Progenitor cell of endocrine pancreas (in vitro differentiated cells): ENCODE results near the gene IL2RG. TPM values are rescaled to one million over a fixed set of nuclear protein-coding genes. Genes with fewer than 3 reads are reported as not detected.

Experiments used
- DNase-seq: peaks from one replicate; pipeline ENCODE4 v3.0.0; 2021; ENCODE audit warnings: low spot score; ENCODE audit not compliant: unreplicated experiment
- H3K27ac Mint-ChIP-seq: 2 replicates; pipeline ENCODE4 v1.8.0; 2021; ENCODE audit warnings: mild to moderate bottlenecking, moderate library complexity, mixed read lengths
- H3K27me3 Mint-ChIP-seq: 2 replicates; pipeline ENCODE4 v1.8.0; 2021; ENCODE audit warnings: mixed read lengths
- H3K36me3 Mint-ChIP-seq: 2 replicates; pipeline ENCODE4 v1.8.0; 2022; ENCODE audit warnings: mixed read lengths; ENCODE audit not compliant: insufficient read depth
- H3K4me1 Mint-ChIP-seq: 2 replicates; pipeline ENCODE4 v1.8.0; 2021; ENCODE audit warnings: low read depth, mixed read lengths
- H3K4me3 Mint-ChIP-seq: 2 replicates; pipeline ENCODE4 v1.8.0; 2021; ENCODE audit warnings: low read depth, mild to moderate bottlenecking, moderate library complexity, mixed read lengths
- H3K9me3 Mint-ChIP-seq: 2 replicates; pipeline ENCODE4 v1.8.0; 2021; ENCODE audit warnings: low read depth, mixed read lengths
- CTCF ChIP-seq: fragments of 200-600 bp; sonication (generic); IDR thresholded peaks from one replicate; pipeline ENCODE4 v1.5.0; 2021; ENCODE audit warnings: antibody characterized with exemption, mild to moderate bottlenecking; ENCODE audit not compliant: unreplicated experiment
- total RNA-seq: library from RNA; stranded (reverse); gene quantifications from 2 replicates; pipeline ENCODE4 v1.2.1, GENCODE V29; 2021

Gene IL2RG
- total RNA-seq, 1 donor from 2014 or later: 0.41 TPM

- H3K4me1 Mint-ChIP-seq: peaks cover 38% of the 10 kb centered on the region
- H3K27me3 Mint-ChIP-seq: no peaks in the 10 kb centered on the region
- TF ChIP-seq CTCF: no peak
- peak overlapping the region; percentile 42 for H3K27ac Mint-ChIP-seq
- H3K4me3 Mint-ChIP-seq: no peak overlapping the region
- peaks cover 7% of the 10 kb centered on the region for H3K9me3 Mint-ChIP-seq
- H3K36me3 Mint-ChIP-seq: peaks cover 4% of the 10 kb centered on the region
- DNase-seq: no peak
Observed at GRCh38 chrX:71102292-71102691, 9.1 kb downstream of the IL2RG start.

DNA sequence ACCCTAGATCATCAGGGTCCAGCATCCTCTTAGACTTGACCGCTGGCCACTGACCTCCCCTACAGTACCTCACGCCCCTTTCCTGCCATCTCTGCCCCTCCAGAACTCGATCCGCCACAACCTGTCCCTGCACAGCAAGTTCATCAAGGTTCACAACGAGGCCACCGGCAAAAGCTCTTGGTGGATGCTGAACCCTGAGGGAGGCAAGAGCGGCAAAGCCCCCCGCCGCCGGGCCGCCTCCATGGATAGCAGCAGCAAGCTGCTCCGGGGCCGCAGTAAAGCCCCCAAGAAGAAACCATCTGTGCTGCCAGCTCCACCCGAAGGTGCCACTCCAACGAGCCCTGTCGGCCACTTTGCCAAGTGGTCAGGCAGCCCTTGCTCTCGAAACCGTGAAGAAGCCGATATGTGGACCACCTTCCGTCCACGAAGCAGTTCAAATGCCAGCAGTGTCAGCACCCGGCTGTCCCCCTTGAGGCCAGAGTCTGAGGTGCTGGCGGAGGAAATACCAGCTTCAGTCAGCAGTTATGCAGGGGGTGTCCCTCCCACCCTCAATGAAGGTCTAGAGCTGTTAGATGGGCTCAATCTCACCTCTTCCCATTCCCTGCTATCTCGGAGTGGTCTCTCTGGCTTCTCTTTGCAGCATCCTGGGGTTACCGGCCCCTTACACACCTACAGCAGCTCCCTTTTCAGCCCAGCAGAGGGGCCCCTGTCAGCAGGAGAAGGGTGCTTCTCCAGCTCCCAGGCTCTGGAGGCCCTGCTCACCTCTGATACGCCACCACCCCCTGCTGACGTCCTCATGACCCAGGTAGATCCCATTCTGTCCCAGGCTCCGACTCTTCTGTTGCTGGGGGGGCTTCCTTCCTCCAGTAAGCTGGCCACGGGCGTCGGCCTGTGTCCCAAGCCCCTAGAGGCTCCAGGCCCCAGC, 10.5 kb downstream of the IL2RG start:
- TF ChIP-seq CTCF: no peak
- Mint-ChIP-seq H3K4me3 (no peak overlapping the region), H3K27me3 (no peaks in the 10 kb centered on the region), H3K9me3 (peaks cover 1% of the 10 kb centered on the region), H3K36me3 (peaks cover 4% of the 10 kb centered on the region), H3K4me1 (peaks cover 34% of the 10 kb centered on the region), H3K27ac (no peak overlapping the region)
- no peak for DNase-seq

DNA sequence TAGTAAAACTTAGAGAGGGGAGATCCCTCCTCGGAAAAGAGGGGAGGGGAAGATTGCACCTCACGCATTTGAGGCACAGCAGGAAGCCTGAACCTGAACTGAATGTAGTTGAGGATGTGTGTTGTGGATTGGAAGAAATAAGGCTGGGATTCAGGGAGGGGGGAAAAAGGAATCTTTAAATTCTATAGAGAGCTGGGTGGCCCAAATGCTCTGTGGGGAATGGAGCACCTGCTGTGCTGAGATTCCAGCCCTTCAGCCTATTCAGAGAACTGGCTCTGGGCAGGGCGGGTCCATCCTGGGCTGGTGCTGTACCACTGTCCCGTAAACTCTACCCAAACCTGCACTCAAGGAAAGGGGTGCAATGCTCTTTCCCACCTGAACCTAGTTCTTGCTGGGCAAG, 11.6 kb downstream of the IL2RG start:
- DNase-seq: no peak
- TF ChIP-seq CTCF: no peak
- H3K9me3 Mint-ChIP-seq: peaks cover 3% of the 10 kb centered on the region
- H3K27me3 Mint-ChIP-seq: no peaks in the 10 kb centered on the region
- H3K36me3 Mint-ChIP-seq: peaks cover 4% of the 10 kb centered on the region
- H3K27ac Mint-ChIP-seq: no peak overlapping the region
- peak overlapping the region; percentile 35 for H3K4me3 Mint-ChIP-seq
- peaks cover 36% of the 10 kb centered on the region for H3K4me1 Mint-ChIP-seq

DNA sequence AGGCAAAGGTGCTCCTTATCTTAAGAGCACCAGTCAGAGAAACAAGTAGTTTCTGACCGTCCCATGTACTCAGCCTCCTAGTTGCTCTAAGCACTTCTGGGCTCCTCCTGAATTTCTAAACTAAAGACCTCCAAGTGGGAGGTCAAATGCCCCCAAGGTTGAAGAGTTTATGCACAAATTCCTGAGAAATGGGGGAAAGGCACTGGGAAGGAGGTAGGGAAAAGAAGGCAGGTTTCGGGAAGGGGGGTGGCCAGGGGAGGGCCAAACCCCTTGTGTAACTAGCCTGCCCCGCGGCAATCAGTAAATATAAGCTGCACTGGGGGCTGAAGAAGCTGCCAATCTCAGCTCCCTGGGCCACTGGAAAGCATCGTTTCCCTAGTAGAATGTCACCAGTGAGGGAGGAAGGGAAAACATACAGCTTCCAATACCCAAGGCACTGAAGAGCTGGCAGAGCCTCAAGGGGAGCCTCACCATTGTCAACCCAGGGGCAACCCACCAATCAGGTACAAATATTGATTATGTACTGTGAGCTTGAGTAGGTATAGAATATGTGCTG, 12.3 kb downstream of the IL2RG start:
- H3K36me3 Mint-ChIP-seq: peaks cover 4% of the 10 kb centered on the region
- no peak overlapping the region for H3K4me3 Mint-ChIP-seq
- H3K9me3 Mint-ChIP-seq: peaks cover 3% of the 10 kb centered on the region
- TF ChIP-seq CTCF: no peak
- peaks cover 29% of the 10 kb centered on the region for H3K4me1 Mint-ChIP-seq
- no peak for DNase-seq
- H3K27me3 Mint-ChIP-seq: no peaks in the 10 kb centered on the region
- H3K27ac Mint-ChIP-seq: no peak overlapping the region

DNA sequence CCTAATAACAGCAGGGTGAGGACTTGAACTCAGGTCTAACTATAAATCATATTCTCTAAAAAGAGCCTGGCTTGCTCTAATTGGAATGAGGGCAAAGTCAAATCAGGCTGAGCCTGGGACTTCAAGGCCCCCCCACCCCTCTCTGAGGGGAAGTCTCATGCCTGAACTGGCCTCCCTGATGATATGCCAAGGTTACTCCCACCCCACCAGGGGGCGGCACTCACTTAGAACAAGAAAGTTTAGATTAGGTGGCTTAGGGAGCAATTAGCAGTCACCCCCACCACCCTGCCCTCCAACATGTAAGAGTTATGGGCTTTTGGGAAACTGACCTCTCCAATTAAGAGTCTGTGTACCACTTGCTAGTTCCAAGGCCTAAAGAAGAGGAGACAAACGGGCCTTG, 13.1 kb downstream of the IL2RG start:
- no peaks in the 10 kb centered on the region for H3K27me3 Mint-ChIP-seq
- H3K4me1 Mint-ChIP-seq: peaks cover 25% of the 10 kb centered on the region
- no peak for DNase-seq
- H3K36me3 Mint-ChIP-seq: peaks cover 4% of the 10 kb centered on the region
- H3K9me3 Mint-ChIP-seq: peaks cover 3% of the 10 kb centered on the region
- no peak overlapping the region for H3K4me3 Mint-ChIP-seq
- TF ChIP-seq CTCF: peak; percentile 41
- no peak overlapping the region for H3K27ac Mint-ChIP-seq
